Upper lobe of left lung (tissue), 4 donors: ENCODE results near the gene CPEB4.

Experiments
- CTCF ChIP-seq, 6 experiments: fragments of 450-650 bp in 4 of 6; fragments of 200-600 bp in 2 of 6; sonication (generic) in 2 of 6; IDR thresholded peaks; one replicate each; pipeline ENCODE4 v1.5.1; 2016 to 2019; ENCODE audit warnings: antibody characterized with exemption in 6 of 6
- POLR2A ChIP-seq, 4 donors: fragments of 450-650 bp; IDR thresholded peaks; one replicate each; pipeline ENCODE4 v1.5.1; 2016 to 2017; ENCODE audit warnings: antibody characterized with exemption in 4 of 4, mild to moderate bottlenecking in 2 of 4

- TF ChIP-seq CTCF (IDR thresholded peaks at IDR 0.05): no peak
- no peak for TF ChIP-seq POLR2A (IDR thresholded peaks at IDR 0.05)
Measured at GRCh38 chr5:173881811-173882575, 6.2 kb upstream of the CPEB4 start.
